GM12878 (cell line): ENCODE measurements around the gene H6PD. TPM values are rescaled to one million over a fixed set of nuclear protein-coding genes. Genes with fewer than 3 reads are reported as not detected.

Source experiments
- ATAC-seq: fragments of 200-7000 bp; cut with Tn5 transposase; 3 replicates; pipeline ENCODE4 v1.9.1; 2020; ENCODE audit warnings: mild to moderate bottlenecking, moderate library complexity
- BruUV-seq: library from RNA; stranded (reverse); fragments of 400-500 nt; replicated peaks from 2 replicates; lab custom pipeline; 2021; lab: Mats Ljungman, UMichigan
- CTCF ChIA-PET: fragments of 300-600 bp; sonication (Branson Sonifier 250); formaldehyde crosslinking; extraction: SDS; loops from one replicate; lab custom pipeline; 2021; ENCODE audit warnings: inconsistent platforms; lab: Yijun Ruan, JAX
- POLR2A ChIA-PET: fragments of 350-600 bp; formaldehyde crosslinking; extraction: SDS; loops from one replicate; lab custom pipeline; 2021; ENCODE audit warnings: inconsistent platforms; lab: Charles Lee
- RAD21 ChIA-PET: fragments of 300-600 bp; sonication (Branson Sonifier 250); formaldehyde crosslinking; loops from one replicate; lab custom pipeline; 2023; ENCODE audit warnings: antibody characterized with exemption; ENCODE audit not compliant: unreplicated experiment; lab: Charles Lee
- SMC1A ChIA-PET: fragments of 300-600 bp; sonication (Branson Sonifier 250); formaldehyde crosslinking; loops from one replicate; lab custom pipeline; 2023; ENCODE audit not compliant: unreplicated experiment, uncharacterized antibody; lab: Charles Lee
- DNase-seq: peaks from one replicate; pipeline ENCODE4 v3.0.0-alpha.2; 2011; ENCODE audit warnings: low read depth, low spot score
- FAIRE-seq: peaks from 3 replicates; lab custom pipeline; 2011; peaks lifted over from hg19 to GRCh38; lab: Jason Lieb, UNC
- H2AFZ ChIP-seq: 2 replicates; pipeline ENCODE4 v1.6.0; 2011; ENCODE audit warnings: low read depth, low read length, control low read depth; ENCODE audit not compliant: control insufficient read depth
- H3K27ac ChIP-seq: 2 replicates; pipeline ENCODE4 v1.5.1; 2011; ENCODE audit warnings: control low read depth; ENCODE audit not compliant: control insufficient read depth, insufficient read depth
- H3K27me3 ChIP-seq, 2 experiments: replicated peaks in 1 of 2; 2 replicates each; pipeline versions ENCODE4 v1.6.0 to v1.6.1; 2011; ENCODE audit warnings: low read length in 1 of 2; ENCODE audit not compliant: control insufficient read depth in 2 of 2, insufficient read depth in 2 of 2
- H3K36me3 ChIP-seq, 2 experiments: 2 replicates each; pipeline ENCODE4 v1.5.1; 2011; ENCODE audit warnings: low read length in 1 of 2; ENCODE audit not compliant: control insufficient read depth in 2 of 2, insufficient read depth in 2 of 2
- H3K4me1 ChIP-seq: 2 replicates; pipeline ENCODE4 v1.6.1; 2011; ENCODE audit warnings: mild to moderate bottlenecking, low read length, moderate library complexity, mixed read lengths; ENCODE audit not compliant: control insufficient read depth, insufficient read depth
- H3K4me2 ChIP-seq: 2 replicates; pipeline ENCODE4 v1.6.0; 2011; ENCODE audit warnings: control low read depth; ENCODE audit not compliant: control insufficient read depth, insufficient read depth
- H3K4me3 ChIP-seq: fragments of 200-600 bp; sonication (generic); 2 replicates; pipeline ENCODE4 v1.5.1; 2016
- H3K79me2 ChIP-seq: 2 replicates; pipeline ENCODE4 v1.6.0; 2011; ENCODE audit warnings: low read length; ENCODE audit not compliant: control insufficient read depth, insufficient read depth
- H3K9ac ChIP-seq: 2 replicates; pipeline ENCODE4 v1.8.0; 2011; ENCODE audit warnings: low read length, control low read depth, mixed read lengths; ENCODE audit not compliant: control insufficient read depth, insufficient read depth
- H3K9me3 ChIP-seq: replicated peaks from 3 replicates; pipeline ENCODE4 v1.5.1; 2011; ENCODE audit warnings: mild to moderate bottlenecking, low read length; ENCODE audit not compliant: control insufficient read depth, insufficient read depth
- H4K20me1 ChIP-seq: 2 replicates; pipeline ENCODE4 v1.6.0; 2011; ENCODE audit not compliant: control insufficient read depth, insufficient read depth
- CREB1 ChIP-seq: IDR thresholded peaks from 2 replicates; pipeline ENCODE4 v1.6.1; 2012; ENCODE audit warnings: low read depth, mild to moderate bottlenecking, inconsistent platforms
- E2F8 ChIP-seq: fragments of 450-650 bp; IDR thresholded peaks from 2 replicates; pipeline ENCODE4 v1.6.1; 2018; ENCODE audit warnings: mild to moderate bottlenecking, low read depth, moderate library complexity; ENCODE audit not compliant: partially characterized antibody
- IRF4 ChIP-seq: IDR thresholded peaks from 2 replicates; pipeline ENCODE4 v1.6.1; 2011; ENCODE audit warnings: low read depth, low read length
- JUND ChIP-seq: IDR thresholded peaks from 2 replicates; pipeline ENCODE4 v1.6.1; 2012; ENCODE audit warnings: low read depth, mild to moderate bottlenecking, low read length, improper control_type of control experiment, moderate library complexity
- KLF5 ChIP-seq: fragments of 450-650 bp; IDR thresholded peaks from 2 replicates; pipeline ENCODE4 v1.6.1; 2014; ENCODE audit warnings: mild to moderate bottlenecking; ENCODE audit not compliant: partially characterized antibody
- MTA2 ChIP-seq: fragments of 450-650 bp; IDR thresholded peaks from 2 replicates; pipeline ENCODE4 v1.6.1; 2016; ENCODE audit warnings: low read depth, mild to moderate bottlenecking, moderate library complexity
- PBX3 ChIP-seq: IDR thresholded peaks from 2 replicates; pipeline ENCODE4 v1.6.1; 2011; ENCODE audit warnings: mild to moderate bottlenecking, low read depth, low read length, moderate library complexity; ENCODE audit not compliant: insufficient replicate concordance
- PML ChIP-seq: IDR thresholded peaks from 2 replicates; pipeline ENCODE4 v1.6.1; 2012; ENCODE audit warnings: low read length, inconsistent platforms
- RBBP5 ChIP-seq: fragments of 200-600 bp; sonication (generic); conservative IDR thresholded peaks from 2 replicates; pipeline ENCODE4 v1.6.1; 2016
- TAF1 ChIP-seq: IDR thresholded peaks from 2 replicates; pipeline ENCODE4 v1.6.1; 2011; ENCODE audit warnings: mild to moderate bottlenecking, low read depth, low read length, borderline replicate concordance
- USF2 ChIP-seq: IDR thresholded peaks from 2 replicates; pipeline ENCODE4 v1.6.1; 2011; ENCODE audit warnings: low read depth, low read length, improper control_type of control experiment, borderline replicate concordance
- ZBTB40 ChIP-seq: fragments of 450-650 bp; IDR thresholded peaks from 2 replicates; pipeline ENCODE4 v1.6.1; 2016; ENCODE audit warnings: mild to moderate bottlenecking, moderate library complexity, borderline replicate concordance
- ZNF24 ChIP-seq: fragments of 450-650 bp; IDR thresholded peaks from 2 replicates; pipeline ENCODE4 v1.6.1; 2017; ENCODE audit warnings: antibody characterized with exemption, mild to moderate bottlenecking
- WGBS: methylation state at CpG from one replicate; pipeline ENCODE4 v1.1.6; 2016; ENCODE audit warnings: low lambda C conversion rate; ENCODE audit not compliant: insufficient replicate concordance, insufficient coverage; ENCODE audit errors: missing lambda C conversion rate; 5-methylcytosine and 5-hydroxymethylcytosine counted together
- in situ Hi-C: fragments of 300-500 bp; cut with MboI; formaldehyde crosslinking; loops from 9 replicates; pipeline ENCODE4 v1.14.3; 2018; ENCODE audit warnings: mixed read lengths
- intact Hi-C: fragments of 100-400 bp; cut with micrococcal nuclease; formaldehyde crosslinking; loops from one replicate; pipeline ENCODE4 v1.14.2; 2022; ENCODE audit not compliant: unreplicated experiment
- polyA plus RNA-seq, 11 experiments: library from polyadenylated mRNA; depleted of rRNA in 4 of 11; unstranded in 6 of 11; stranded (reverse) in 5 of 11; fragments of >200 nt; fragmentation: Nextera tagmentation in 4 of 11; fragmentation: Illumina TruSeq in 1 of 11; extraction: Ambion mirVana in 4 of 11; extraction: Trizol in 1 of 11; gene quantifications; 1 replicate in 1 of 11; 2 replicates in 10 of 11; pipeline versions ENCODE4 v1.2.1 to v1.2.3, GENCODE V29; 2011 to 2016; ENCODE audit warnings: inconsistent platforms in 2 of 11, missing spikeins in 2 of 11, low read depth in 1 of 11
- total RNA-seq, 4 experiments: library from RNA; depleted of rRNA in 3 of 4; stranded (reverse); fragments of >200 nt in 3 of 4; fragmentation: Illumina TruSeq in 1 of 4; extraction: Trizol in 1 of 4; gene quantifications; 2 replicates each; pipeline versions ENCODE4 v1.2.1 to v1.2.3, GENCODE V29; 2013 to 2021

Gene H6PD
- total and polyA plus RNA-seq, 10 of the 15 experiments (the other 5 are each of a cell fraction or from before 2014, with no cell fraction given): 1.2 to 20.7 (median 7.7) TPM

- H3K4me1 ChIP-seq: no peaks in the 10 kb centered on the region
- H3K9me3 ChIP-seq: no peaks in the 10 kb centered on the region
- in situ Hi-C loops (no loop called here), intact Hi-C loops (no loop called here)
- no TSS peak for BruUV-seq
- no peaks in the 10 kb centered on the region for H3K36me3 ChIP-seq
- no peaks in the 10 kb centered on the region for H4K20me1 ChIP-seq
- CTCF ChIA-PET: interaction anchor here (0.5 to 1.8 kb wide), 3 partner anchors 48 to 122 kb away, joined by 3 to 6 read pairs (median 4); no protein-coding TSS in a partner anchor
- H2AFZ ChIP-seq: no peak overlapping the region
- SMC1A ChIA-PET: interaction anchor here (0.6 kb wide), 1 partner anchor 137 kb away, joined by 4 read pairs; no protein-coding TSS in a partner anchor
- RAD21 ChIA-PET: interaction anchor here (1.2 to 1.5 kb wide), 3 partner anchors 14 to 242 kb away, joined by 3 read pairs; partner anchors contain the start of gene H6PD
- 81% methylated on average over 20 of the region's 21 CpGs for WGBS
- POLR2A ChIA-PET: interaction anchor here (1.0 kb wide), 1 partner anchor 14 kb away, joined by 3 read pairs; the partner anchor contains the start of gene H6PD
- H3K27me3 ChIP-seq: no peaks in the 10 kb centered on the region
- no peak overlapping the region for H3K27ac ChIP-seq
- H3K79me2 ChIP-seq: no peaks in the 10 kb centered on the region
- no peak overlapping the region for H3K9ac ChIP-seq
- no peak overlapping the region for H3K4me3 ChIP-seq
- DNase-seq: no peak
- no peak overlapping the region for H3K4me2 ChIP-seq
- FAIRE-seq: no peak
- no peak for ATAC-seq
- no peak for TF ChIP-seq TAF1
- no peak for TF ChIP-seq CREB1
- TF ChIP-seq RBBP5: no peak
- no peak for TF ChIP-seq KLF5
- TF ChIP-seq PBX3: no peak
- no peak for TF ChIP-seq ZNF24
- TF ChIP-seq ZBTB40: no peak
- no peak for TF ChIP-seq E2F8
- no peak for TF ChIP-seq IRF4
- TF ChIP-seq JUND: no peak
- no peak for TF ChIP-seq MTA2
- no peak for TF ChIP-seq PML
- TF ChIP-seq USF2: no peak
Observed at GRCh38 chr1:9248341-9249262, 14.0 kb downstream of the H6PD start.
